GM19467 (cell line): ENCODE data around the gene CAND2.
A peak's percentile ranks its signal among the peaks of the same experiment; 100 is the strongest.
"Not testable (repeated sequence)": the region's sequence is repeated elsewhere in the genome, so short reads cannot be mapped to it uniquely, and the experiment has no call there.

Experiments used
- ATAC-seq: cut with Tn5 transposase; IDR thresholded peaks from one replicate; pipeline ENCODE4 v1.9.1; 2021; ENCODE audit warnings: mild to moderate bottlenecking, moderate library complexity; ENCODE audit not compliant: unreplicated experiment

Gene CAND2

GRCh38 chr3:12852201-12852600 lies 55.7 kb downstream of the CAND2 start:
- ATAC-seq, result no peak

GRCh38 chr3:12853847-12854246 lies 57.4 kb downstream of the CAND2 start:
- not testable (repeated sequence) for ATAC-seq

GRCh38 chr3:12854565-12854964 lies 58.1 kb downstream of the CAND2 start:
- ATAC-seq, result no peak

GRCh38 chr3:12856626-12857025 lies 60.1 kb downstream of the CAND2 start:
- no peak for ATAC-seq

GRCh38 chr3:12859840-12860239 lies 63.4 kb downstream of the CAND2 start:
- ATAC-seq, result no peak

- ATAC-seq, result no peak
Observed at GRCh38 chr3:12861611-12862010, 65.1 kb downstream of the CAND2 start.

GRCh38 chr3:12862387-12862786 lies 65.9 kb downstream of the CAND2 start:
- no peak for ATAC-seq

GRCh38 chr3:12865271-12865670 lies 68.8 kb downstream of the CAND2 start:
- ATAC-seq, result no peak

GRCh38 chr3:12866836-12867235 lies 70.4 kb downstream of the CAND2 start:
- no peak for ATAC-seq

- peak; percentile 55 for ATAC-seq
Observed at GRCh38 chr3:12868039-12869034, 71.9 kb downstream of the CAND2 start.

GRCh38 chr3:12869035-12869621 lies 72.6 kb downstream of the CAND2 start:
- ATAC-seq, result peak; percentile 46

GRCh38 chr3:12870942-12871341 lies 74.5 kb downstream of the CAND2 start:
- ATAC-seq, result no peak

- ATAC-seq, result no peak
Observed at GRCh38 chr3:12871404-12871983, 75.0 kb downstream of the CAND2 start.

GRCh38 chr3:12875857-12876836 lies 79.7 kb downstream of the CAND2 start:
- ATAC-seq, result no peak

GRCh38 chr3:12877040-12877439 lies 80.6 kb downstream of the CAND2 start:
- ATAC-seq, result no peak

GRCh38 chr3:12878141-12878574 lies 81.7 kb downstream of the CAND2 start:
- ATAC-seq, result no peak

- not testable (repeated sequence) for ATAC-seq
Observed at GRCh38 chr3:12878758-12879157, 82.3 kb downstream of the CAND2 start.

GRCh38 chr3:12879191-12879815 lies 82.8 kb downstream of the CAND2 start:
- ATAC-seq, result no peak

- not testable (repeated sequence) for ATAC-seq
Observed at GRCh38 chr3:12881858-12882257, 85.4 kb downstream of the CAND2 start.
